CD4-positive, CD25-positive, alpha-beta regulatory T cell (primary cell): Measurements from ENCODE around the gene UQCC5. TPM values are rescaled to one million over a fixed set of nuclear protein-coding genes. Genes with fewer than 3 reads are reported as not detected.

Source experiments
- ATAC-seq, 2 donors: fragments of 150-1000 bp; cut with Tn5 transposase; one replicate each; pipeline ENCODE4 v1.10.0; 2021; ENCODE audit warnings: low read depth in 2 of 2, moderate number of reproducible peaks in 2 of 2, moderate library complexity in 1 of 2
- DNase-seq, 3 donors: peaks; one replicate each; pipeline versions ENCODE4 v3.0.0 to v3.0.0-alpha.2; 2012 to 2022; ENCODE audit warnings: mixed read lengths in 1 of 3
- H3K27ac ChIP-seq: one replicate; pipeline ENCODE4 v1.7.0; 2013; ENCODE audit warnings: mild to moderate bottlenecking, low read length; ENCODE audit not compliant: insufficient read depth, poor library complexity, severe bottlenecking
- H3K27me3 ChIP-seq: one replicate; pipeline ENCODE4 v1.7.0; 2013; ENCODE audit warnings: low read length; ENCODE audit not compliant: control insufficient read depth, insufficient read depth
- H3K36me3 ChIP-seq: one replicate; pipeline ENCODE4 v1.7.0; 2013; ENCODE audit warnings: mild to moderate bottlenecking, low read length, moderate library complexity; ENCODE audit not compliant: control insufficient read depth, insufficient read depth
- H3K4me1 ChIP-seq: 2 replicates; pipeline ENCODE4 v1.7.0; 2013; ENCODE audit warnings: mild to moderate bottlenecking, low read length; ENCODE audit not compliant: insufficient read depth, control insufficient read depth, poor library complexity, severe bottlenecking
- H3K4me3 ChIP-seq: one replicate; pipeline ENCODE4 v1.7.0; 2013; ENCODE audit warnings: low read depth, mild to moderate bottlenecking, low read length, moderate library complexity
- H3K9me3 ChIP-seq, 2 experiments: 1 replicate in 1 of 2; 2 replicates in 1 of 2; pipeline ENCODE4 v1.7.0; 2013; ENCODE audit warnings: low read length in 2 of 2, mild to moderate bottlenecking in 1 of 2, moderate library complexity in 1 of 2; ENCODE audit not compliant: control insufficient read depth in 2 of 2
- H3K27ac Mint-ChIP-seq, 3 donors: one replicate each; pipeline ENCODE4 v1.8.0; 2020 to 2022; ENCODE audit warnings: mild to moderate bottlenecking in 3 of 3, mixed read lengths in 3 of 3, moderate library complexity in 2 of 3
- H3K27me3 Mint-ChIP-seq: one replicate; pipeline ENCODE4 v1.8.0; 2022; ENCODE audit warnings: mild to moderate bottlenecking, mixed read lengths
- H3K36me3 Mint-ChIP-seq: one replicate; pipeline ENCODE4 v1.8.0; 2020; ENCODE audit warnings: mixed read lengths
- H3K4me1 Mint-ChIP-seq, 4 donors: one replicate each; pipeline ENCODE4 v1.8.0; 2020 to 2022; ENCODE audit warnings: mixed read lengths in 4 of 4, mild to moderate bottlenecking in 1 of 4
- H3K4me3 Mint-ChIP-seq, 4 donors: one replicate each; pipeline ENCODE4 v1.8.0; 2020 to 2022; ENCODE audit warnings: mild to moderate bottlenecking in 4 of 4, mixed read lengths in 4 of 4, moderate library complexity in 3 of 4
- H3K9me3 Mint-ChIP-seq, 7 donors: one replicate each; pipeline ENCODE4 v1.8.0; 2020 to 2022; ENCODE audit warnings: mixed read lengths in 7 of 7, mild to moderate bottlenecking in 3 of 7, moderate library complexity in 2 of 7
- polyA plus RNA-seq, 4 donors: library from polyadenylated mRNA; unstranded; fragments of 300-500 nt; fragmentation: Illumina TruSeq; gene quantifications; one replicate each; pipeline ENCODE4 v1.2.3, GENCODE V29; 2021
- total RNA-seq: library from RNA; stranded (reverse); gene quantifications from one replicate; pipeline ENCODE4 v1.2.3, GENCODE V29; 2022

Gene UQCC5
- total and polyA plus RNA-seq, 5 donors from 2014 or later: 4.5 to 27.9 (median 19.4) TPM

DNA sequence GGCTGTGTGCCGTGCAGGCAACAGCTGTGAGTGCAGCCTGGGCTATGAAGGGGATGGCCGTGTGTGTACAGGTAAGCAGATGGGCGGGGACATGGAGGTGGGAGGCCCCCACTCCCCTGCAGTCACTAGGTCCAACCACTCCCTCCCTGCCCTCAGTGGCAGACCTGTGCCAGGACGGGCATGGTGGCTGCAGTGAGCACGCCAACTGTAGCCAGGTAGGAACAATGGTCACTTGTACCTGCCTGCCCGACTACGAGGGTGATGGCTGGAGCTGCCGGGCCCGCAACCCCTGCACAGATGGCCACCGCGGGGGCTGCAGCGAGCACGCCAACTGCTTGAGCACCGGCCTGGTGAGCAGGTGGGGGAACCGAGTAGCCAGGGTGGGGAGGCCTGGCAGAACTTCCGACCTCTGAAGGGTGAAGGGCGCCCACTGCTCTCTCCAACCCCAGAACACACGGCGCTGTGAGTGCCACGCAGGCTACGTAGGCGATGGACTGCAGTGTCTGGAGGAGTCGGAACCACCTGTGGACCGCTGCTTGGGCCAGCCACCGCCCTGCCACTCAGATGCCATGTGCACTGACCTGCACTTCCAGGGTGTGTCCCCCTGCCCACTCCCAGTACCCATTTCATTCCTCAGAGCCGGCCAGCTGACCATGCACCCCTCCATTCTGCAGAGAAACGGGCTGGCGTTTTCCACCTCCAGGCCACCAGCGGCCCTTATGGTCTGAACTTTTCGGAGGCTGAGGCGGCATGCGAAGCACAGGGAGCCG, 14.3 kb upstream of the UQCC5 start:
- DNase-seq (no peak), ATAC-seq (no peak)
- Histone ChIP-seq H3K9me3 (no peaks in the 10 kb centered on the region), H3K27me3 (no peaks in the 10 kb centered on the region), H3K27ac (no peak overlapping the region), H3K36me3 (no peaks in the 10 kb centered on the region), H3K4me3 (no peak overlapping the region), H3K4me1 (no peaks in the 10 kb centered on the region)
- H3K4me1 Mint-ChIP-seq: no peaks in the 10 kb centered on the region
- no peaks in the 10 kb centered on the region for H3K36me3 Mint-ChIP-seq
- H3K27ac Mint-ChIP-seq: no peak overlapping the region
- H3K9me3 Mint-ChIP-seq: peaks cover 0 to 2% (median 0%) of the 10 kb centered on the region in 7 donors
- H3K27me3 Mint-ChIP-seq: no peaks in the 10 kb centered on the region
- H3K4me3 Mint-ChIP-seq: no peak overlapping the region

DNA sequence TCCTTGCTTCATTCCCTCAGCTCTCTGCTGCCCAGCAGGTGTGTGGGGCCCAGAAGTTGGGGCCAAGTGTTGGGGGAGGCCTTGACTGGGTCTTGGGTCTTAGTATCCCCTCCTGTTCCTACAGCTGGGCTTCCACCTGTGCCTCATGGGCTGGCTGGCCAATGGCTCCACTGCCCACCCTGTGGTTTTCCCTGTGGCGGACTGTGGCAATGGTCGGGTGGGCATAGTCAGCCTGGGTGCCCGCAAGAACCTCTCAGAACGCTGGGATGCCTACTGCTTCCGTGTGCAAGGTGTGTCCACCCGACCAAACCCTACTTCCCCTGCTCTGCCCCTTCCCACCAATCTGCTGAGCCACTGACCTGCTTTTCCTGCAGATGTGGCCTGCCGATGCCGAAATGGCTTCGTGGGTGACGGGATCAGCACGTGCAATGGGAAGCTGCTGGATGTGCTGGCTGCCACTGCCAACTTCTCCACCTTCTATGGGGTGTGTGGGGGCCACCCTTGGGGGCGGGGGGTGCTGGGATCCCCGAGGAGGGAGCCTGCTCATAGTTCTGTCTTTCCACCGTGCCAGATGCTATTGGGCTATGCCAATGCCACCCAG, 13.7 kb upstream of the UQCC5 start:
- ATAC-seq (no peak), DNase-seq (no peak)
- Mint-ChIP-seq H3K4me1 (no peaks in the 10 kb centered on the region), H3K27ac (no peak overlapping the region), H3K4me3 (no peak overlapping the region), H3K36me3 (no peaks in the 10 kb centered on the region), H3K27me3 (no peaks in the 10 kb centered on the region), H3K9me3 (peaks cover 0 to 2% (median 0%) of the 10 kb centered on the region in 7 donors)
- no peak overlapping the region for H3K4me3 ChIP-seq
- no peaks in the 10 kb centered on the region for H3K27me3 ChIP-seq
- no peaks in the 10 kb centered on the region for H3K9me3 ChIP-seq
- H3K27ac ChIP-seq: no peak overlapping the region
- H3K36me3 ChIP-seq: no peaks in the 10 kb centered on the region
- H3K4me1 ChIP-seq: no peaks in the 10 kb centered on the region

DNA sequence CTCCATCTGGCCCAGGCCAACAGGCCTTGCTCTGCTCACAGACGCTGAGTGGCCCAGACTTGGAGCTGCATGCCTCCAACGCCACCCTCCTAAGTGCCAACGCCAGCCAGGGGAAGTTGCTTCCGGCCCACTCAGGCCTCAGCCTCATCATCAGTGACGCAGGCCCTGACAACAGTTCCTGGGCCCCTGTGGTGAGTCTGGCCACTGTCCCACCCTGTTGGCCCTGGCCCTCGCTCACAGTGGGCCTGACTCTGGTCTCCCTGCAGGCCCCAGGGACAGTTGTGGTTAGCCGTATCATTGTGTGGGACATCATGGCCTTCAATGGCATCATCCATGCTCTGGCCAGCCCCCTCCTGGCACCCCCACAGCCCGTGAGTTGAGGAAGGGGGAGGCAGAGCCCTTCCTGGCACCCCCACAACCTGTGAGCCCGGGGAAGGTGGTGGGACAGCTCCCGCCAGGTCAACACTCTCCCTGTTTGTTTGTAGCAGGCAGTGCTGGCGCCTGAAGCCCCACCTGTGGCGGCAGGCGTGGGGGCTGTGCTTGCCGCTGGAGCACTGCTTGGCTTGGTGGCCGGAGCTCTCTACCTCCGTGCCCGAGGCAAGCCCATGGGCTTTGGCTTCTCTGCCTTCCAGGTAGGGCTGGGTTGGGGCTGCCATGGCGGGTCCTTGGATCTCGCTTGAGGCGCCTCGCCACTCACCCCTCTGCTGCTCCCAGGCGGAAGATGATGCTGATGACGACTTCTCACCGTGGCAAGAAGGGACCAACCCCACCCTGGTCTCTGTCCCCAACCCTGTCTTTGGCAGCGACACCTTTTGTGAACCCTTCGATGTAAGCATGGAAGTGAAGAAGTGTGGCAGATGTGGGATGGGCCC, 12.8 kb upstream of the UQCC5 start:
- H3K4me1 Mint-ChIP-seq: no peaks in the 10 kb centered on the region
- Histone ChIP-seq H3K27me3 (no peaks in the 10 kb centered on the region), H3K27ac (no peak overlapping the region), H3K36me3 (no peaks in the 10 kb centered on the region), H3K9me3 (no peaks in the 10 kb centered on the region), H3K4me1 (no peaks in the 10 kb centered on the region), H3K4me3 (no peak overlapping the region)
- no peaks in the 10 kb centered on the region for H3K27me3 Mint-ChIP-seq
- ATAC-seq: no peak
- no peak overlapping the region for H3K4me3 Mint-ChIP-seq
- no peaks in the 10 kb centered on the region for H3K36me3 Mint-ChIP-seq
- DNase-seq: no peak
- peak overlapping the region in 1 of 3 donors; percentile 29 for H3K27ac Mint-ChIP-seq
- peaks cover 0 to 2% (median 0%) of the 10 kb centered on the region in 7 donors for H3K9me3 Mint-ChIP-seq

DNA sequence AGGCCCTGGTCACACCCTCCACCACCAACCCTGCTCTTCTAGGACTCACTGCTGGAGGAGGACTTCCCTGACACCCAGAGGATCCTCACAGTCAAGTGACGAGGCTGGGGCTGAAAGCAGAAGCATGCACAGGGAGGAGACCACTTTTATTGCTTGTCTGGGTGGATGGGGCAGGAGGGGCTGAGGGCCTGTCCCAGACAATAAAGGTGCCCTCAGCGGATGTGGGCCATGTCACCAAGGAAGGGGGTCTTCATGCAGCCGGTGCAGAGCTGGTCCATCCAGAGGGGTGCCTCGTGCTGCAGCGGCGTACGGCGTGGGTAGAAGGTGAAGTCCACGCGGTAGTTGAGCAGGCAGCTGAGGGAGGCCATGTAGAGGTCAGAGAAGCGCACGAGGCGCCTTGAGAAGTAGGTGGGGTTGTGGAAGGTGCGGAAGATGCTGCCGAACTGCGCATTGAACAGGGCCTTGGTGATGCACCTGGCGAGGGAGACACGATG, 12.1 kb upstream of the UQCC5 start:
- ATAC-seq: no peak
- Histone ChIP-seq H3K9me3 (no peaks in the 10 kb centered on the region), H3K4me1 (no peaks in the 10 kb centered on the region), H3K27ac (no peak overlapping the region), H3K4me3 (no peak overlapping the region), H3K36me3 (no peaks in the 10 kb centered on the region), H3K27me3 (no peaks in the 10 kb centered on the region)
- H3K9me3 Mint-ChIP-seq: peaks cover 0 to 2% (median 0%) of the 10 kb centered on the region in 7 donors
- H3K4me1 Mint-ChIP-seq: no peaks in the 10 kb centered on the region
- H3K36me3 Mint-ChIP-seq: no peaks in the 10 kb centered on the region
- no peak overlapping the region for H3K4me3 Mint-ChIP-seq
- no peak overlapping the region for H3K27ac Mint-ChIP-seq
- no peak for DNase-seq
- H3K27me3 Mint-ChIP-seq: no peaks in the 10 kb centered on the region

DNA sequence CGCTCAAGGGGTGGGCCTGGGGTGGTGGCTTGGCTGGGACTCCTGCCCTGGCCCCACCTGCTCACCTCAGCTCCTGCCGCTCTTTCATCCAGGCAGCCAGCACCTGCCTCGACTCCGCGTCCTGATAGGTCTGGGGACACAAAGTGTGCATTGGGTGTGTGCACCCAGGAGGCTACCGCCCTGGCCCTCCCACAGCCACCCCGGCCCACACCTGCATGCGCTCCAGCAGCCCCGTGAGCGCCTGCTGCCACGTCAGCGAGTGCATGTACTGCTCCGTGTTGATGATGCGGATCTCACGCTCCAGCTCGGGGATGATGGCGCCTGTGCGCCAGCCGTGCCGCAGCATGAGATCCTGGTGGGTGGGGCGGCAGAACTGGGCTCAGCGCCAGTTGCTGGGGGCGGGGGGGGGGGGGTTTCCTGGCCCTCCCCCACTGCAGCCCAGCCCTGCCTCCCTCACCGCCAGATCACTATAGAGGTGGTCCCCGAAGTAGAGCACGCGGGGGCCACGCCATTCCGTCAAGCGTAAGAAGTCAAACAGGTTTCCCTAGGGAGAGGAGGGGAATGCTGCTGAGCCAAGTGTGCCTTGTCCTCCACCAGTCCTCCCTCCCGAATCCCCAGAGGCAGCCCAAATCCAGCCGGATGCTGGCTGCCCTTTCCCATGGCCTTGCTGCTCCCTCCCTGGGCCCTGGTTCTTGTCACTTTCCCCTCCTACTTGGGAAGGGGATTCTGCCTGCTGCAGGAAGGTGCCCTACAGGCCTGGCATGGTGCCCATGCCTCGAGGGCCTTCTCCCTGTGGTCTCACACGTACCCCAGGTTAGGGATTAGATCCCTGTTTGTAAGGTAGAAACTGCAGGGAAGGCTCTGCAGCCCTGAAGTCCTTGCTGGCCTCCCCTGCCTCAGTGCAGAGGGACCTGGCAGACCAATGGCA, 11.4 kb upstream of the UQCC5 start:
- H3K27me3 Mint-ChIP-seq: no peaks in the 10 kb centered on the region
- Histone ChIP-seq H3K27ac (no peak overlapping the region), H3K4me1 (no peaks in the 10 kb centered on the region), H3K4me3 (no peak overlapping the region), H3K9me3 (no peaks in the 10 kb centered on the region), H3K36me3 (no peaks in the 10 kb centered on the region), H3K27me3 (no peaks in the 10 kb centered on the region)
- no peaks in the 10 kb centered on the region for H3K4me1 Mint-ChIP-seq
- no peak overlapping the region for H3K27ac Mint-ChIP-seq
- no peak for ATAC-seq
- peaks cover 0 to 2% (median 0%) of the 10 kb centered on the region in 7 donors for H3K9me3 Mint-ChIP-seq
- H3K4me3 Mint-ChIP-seq: peak overlapping the region in 1 of 4 donors; percentile 60
- no peak for DNase-seq
- H3K36me3 Mint-ChIP-seq: no peaks in the 10 kb centered on the region

DNA sequence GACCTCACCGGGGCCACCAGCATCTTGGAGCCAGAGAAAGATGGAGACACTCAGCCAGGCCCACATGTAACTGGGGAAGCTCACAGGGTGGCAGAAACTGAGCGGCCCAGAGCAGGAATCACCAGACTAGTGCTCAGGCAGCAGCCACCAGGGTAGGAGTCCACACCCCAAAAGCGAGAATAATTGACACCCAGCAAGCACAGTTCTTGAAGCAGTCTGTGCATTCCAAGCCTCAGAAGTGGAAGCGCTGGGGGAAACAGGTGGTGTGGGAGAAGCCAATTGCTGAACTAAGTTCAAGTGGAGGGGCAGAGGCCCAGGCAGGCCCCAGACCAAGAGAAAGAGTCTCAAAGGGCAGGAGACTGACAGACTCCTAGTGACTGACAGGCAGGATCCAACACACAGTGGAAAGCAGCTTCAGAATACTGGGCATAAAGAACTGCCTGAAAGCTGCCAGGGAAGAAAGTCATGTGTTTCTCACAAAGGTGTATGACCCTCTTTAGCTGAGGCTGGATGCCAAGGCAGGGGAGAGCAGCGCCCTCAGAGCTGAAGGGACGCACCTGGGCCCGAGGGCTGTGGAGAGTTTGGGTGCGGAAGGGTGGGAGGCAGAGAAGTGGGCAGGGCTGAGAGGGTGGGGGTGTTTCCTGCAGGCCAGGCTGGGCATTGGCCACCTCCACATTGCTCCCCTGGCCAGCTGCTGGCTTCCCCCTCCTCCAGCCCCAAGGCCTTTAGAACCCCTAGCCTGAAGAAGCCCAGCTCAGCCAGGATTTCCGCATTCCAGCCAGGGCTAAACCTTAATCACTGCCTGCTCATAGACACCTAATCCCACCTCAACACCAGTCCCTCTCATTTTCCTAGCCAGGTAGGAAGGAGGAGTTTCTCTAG, 10.5 kb upstream of the UQCC5 start:
- Mint-ChIP-seq H3K36me3 (no peaks in the 10 kb centered on the region), H3K4me1 (no peaks in the 10 kb centered on the region), H3K4me3 (peak overlapping the region in 2 of 4 donors; percentile 54 to 60), H3K27ac (peak overlapping the region in 1 of 3 donors; percentile 68), H3K27me3 (no peaks in the 10 kb centered on the region), H3K9me3 (peaks cover 0 to 2% (median 0%) of the 10 kb centered on the region in 7 donors)
- Histone ChIP-seq H3K27ac (no peak overlapping the region), H3K4me3 (no peak overlapping the region), H3K27me3 (no peaks in the 10 kb centered on the region), H3K36me3 (no peaks in the 10 kb centered on the region), H3K4me1 (no peaks in the 10 kb centered on the region), H3K9me3 (no peaks in the 10 kb centered on the region)
- DNase-seq (no peak), ATAC-seq (no peak)
